ACC112 (cell line): Measurements from ENCODE around the gene EIF5AL1.
"Not testable (repeated sequence)": the region's sequence is repeated elsewhere in the genome, so short reads cannot be mapped to it uniquely, and the experiment has no call there.

ENCODE experiments used
- H2AFZ ChIP-seq: fragments of 200-600 bp; sonication (generic); one replicate; pipeline ENCODE4 v1.6.0; 2017; ENCODE audit warnings: antibody characterized with exemption, low read length; ENCODE audit not compliant: unreplicated experiment
- H3K27ac ChIP-seq: fragments of 200-600 bp; sonication (generic); 2 replicates; pipeline ENCODE4 v1.5.1; 2014; ENCODE audit warnings: low read depth, mild to moderate bottlenecking, antibody characterized with exemption, low read length, moderate library complexity
- H3K27me3 ChIP-seq: fragments of 200-600 bp; sonication (generic); 2 replicates; pipeline ENCODE4 v1.6.1; 2014; ENCODE audit warnings: mild to moderate bottlenecking, antibody characterized with exemption, low read length, moderate library complexity, mixed read lengths; ENCODE audit not compliant: insufficient read depth
- H3K36me3 ChIP-seq: fragments of 200-600 bp; sonication (generic); 2 replicates; pipeline ENCODE4 v1.6.1; 2016; ENCODE audit warnings: mild to moderate bottlenecking, antibody characterized with exemption, low read length, moderate library complexity, mixed read lengths; ENCODE audit not compliant: insufficient read depth
- H3K4me1 ChIP-seq: fragments of 200-600 bp; sonication (generic); one replicate; pipeline ENCODE4 v1.6.1; 2016; ENCODE audit warnings: low read length, mixed read lengths; ENCODE audit not compliant: insufficient read depth, unreplicated experiment, control insufficient read depth
- H3K4me3 ChIP-seq: fragments of 200-600 bp; sonication (generic); 2 replicates; pipeline ENCODE4 v1.5.1; 2014; ENCODE audit warnings: mild to moderate bottlenecking, low read depth, low read length
- H3K79me2 ChIP-seq: fragments of 200-600 bp; sonication (generic); one replicate; pipeline ENCODE4 v1.6.0; 2016; ENCODE audit warnings: low read length; ENCODE audit not compliant: control insufficient read depth, unreplicated experiment, insufficient read depth

The EIF5AL1 gene

GRCh38 chr10:79495791-79496190 is 16.5 kb upstream of the EIF5AL1 start:
- no peaks in the 10 kb centered on the region for H3K79me2 ChIP-seq
- no peak overlapping the region for H3K27ac ChIP-seq
- H3K27me3 ChIP-seq: peaks cover 24% of the 10 kb centered on the region; the same call in 1 of the 2 replicates
- no peak overlapping the region for H3K4me3 ChIP-seq
- H2AFZ ChIP-seq: no peak overlapping the region
- no peaks in the 10 kb centered on the region for H3K36me3 ChIP-seq
- no peaks in the 10 kb centered on the region for H3K4me1 ChIP-seq

GRCh38 chr10:79496896-79497295 is 15.4 kb upstream of the EIF5AL1 start:
- Histone ChIP-seq H3K27ac (no peak overlapping the region), H3K79me2 (no peaks in the 10 kb centered on the region), H3K4me3 (no peak overlapping the region), H3K36me3 (no peaks in the 10 kb centered on the region), H3K4me1 (no peaks in the 10 kb centered on the region), H2AFZ (no peak overlapping the region), H3K27me3 (peaks cover 24% of the 10 kb centered on the region; the same call in 1 of the 2 replicates)

- Histone ChIP-seq H2AFZ (no peak overlapping the region), H3K4me1 (no peaks in the 10 kb centered on the region), H3K4me3 (no peak overlapping the region), H3K79me2 (no peaks in the 10 kb centered on the region), H3K36me3 (no peaks in the 10 kb centered on the region), H3K27ac (no peak overlapping the region), H3K27me3 (peaks cover 24% of the 10 kb centered on the region; the same call in 1 of the 2 replicates)
These were observed 14.0 kb upstream of the EIF5AL1 start for GRCh38 chr10:79498291-79498829.

- Histone ChIP-seq H3K27ac (no peak overlapping the region), H3K36me3 (no peaks in the 10 kb centered on the region), H3K79me2 (no peaks in the 10 kb centered on the region), H3K27me3 (peaks cover 10% of the 10 kb centered on the region), H3K4me1 (no peaks in the 10 kb centered on the region), H3K4me3 (no peak overlapping the region), H2AFZ (no peak overlapping the region)
These were observed 9.6 kb upstream of the EIF5AL1 start for GRCh38 chr10:79502561-79503309.

GRCh38 chr10:79503787-79504186 is 8.5 kb upstream of the EIF5AL1 start:
- H3K79me2 ChIP-seq, H3K27me3 ChIP-seq, H3K4me3 ChIP-seq, H2AFZ ChIP-seq, H3K27ac ChIP-seq, H3K36me3 ChIP-seq, H3K4me1 ChIP-seq: not testable (repeated sequence)

- H2AFZ ChIP-seq, H3K27ac ChIP-seq, H3K4me3 ChIP-seq, H3K4me1 ChIP-seq, H3K27me3 ChIP-seq, H3K79me2 ChIP-seq, H3K36me3 ChIP-seq: not testable (repeated sequence)
These were observed 7.8 kb upstream of the EIF5AL1 start for GRCh38 chr10:79504483-79504882.

GRCh38 chr10:79505328-79505727 is 7.0 kb upstream of the EIF5AL1 start:
- H2AFZ ChIP-seq, H3K27me3 ChIP-seq, H3K4me1 ChIP-seq, H3K79me2 ChIP-seq, H3K4me3 ChIP-seq, H3K27ac ChIP-seq, H3K36me3 ChIP-seq: not testable (repeated sequence)

GRCh38 chr10:79505829-79506228 is 6.5 kb upstream of the EIF5AL1 start:
- no peaks in the 10 kb centered on the region for H3K79me2 ChIP-seq
- no peaks in the 10 kb centered on the region for H3K4me1 ChIP-seq
- no peak overlapping the region for H3K27ac ChIP-seq
- H3K27me3 ChIP-seq: peaks cover 5% of the 10 kb centered on the region
- H3K4me3 ChIP-seq: no peak overlapping the region
- H2AFZ ChIP-seq: no peak overlapping the region
- no peaks in the 10 kb centered on the region for H3K36me3 ChIP-seq

GRCh38 chr10:79507440-79508167 is 4.7 kb upstream of the EIF5AL1 start:
- no peak overlapping the region for H3K4me3 ChIP-seq

GRCh38 chr10:79508245-79508644 is 4.1 kb upstream of the EIF5AL1 start:
- not testable (repeated sequence) for H3K4me1 ChIP-seq, H3K27ac ChIP-seq, H3K27me3 ChIP-seq, H2AFZ ChIP-seq, H3K36me3 ChIP-seq, H3K79me2 ChIP-seq, H3K4me3 ChIP-seq

More at GRCh38 chr10:79507440-79508167, 4.7 kb upstream of the EIF5AL1 start:
- Histone ChIP-seq H2AFZ (no peak overlapping the region), H3K79me2 (no peaks in the 10 kb centered on the region), H3K27me3 (peaks cover 5% of the 10 kb centered on the region), H3K4me1 (no peaks in the 10 kb centered on the region), H3K27ac (no peak overlapping the region), H3K36me3 (no peaks in the 10 kb centered on the region)
